HepG2 (cell line): ENCODE measurements around the gene RNF11. TPM values are rescaled to one million over a fixed set of nuclear protein-coding genes. Genes with fewer than 3 reads are reported as not detected.
A peak's percentile ranks its signal among the peaks of the same experiment; 100 is the strongest.

Experiments used
- ATAC-seq: fragments of 200-7000 bp; cut with Tn5 transposase; 3 replicates; pipeline ENCODE4 v1.9.1; 2020; ENCODE audit warnings: mild to moderate bottlenecking, moderate library complexity
- BruUV-seq: library from RNA; stranded (reverse); fragments of 400-500 nt; replicated peaks from 2 replicates; lab custom pipeline; 2021; lab: Mats Ljungman, UMichigan
- CTCF ChIA-PET: fragments of 300-600 bp; formaldehyde crosslinking; extraction: SDS; loops from one replicate; lab custom pipeline; 2021; ENCODE audit warnings: low total read pairs, inconsistent platforms, low intra/inter-chr PET ratio; lab: Yijun Ruan, JAX
- POLR2A ChIA-PET: fragments of 350-600 bp; sonication (Branson Sonifier 250); formaldehyde crosslinking; loops from one replicate; lab custom pipeline; 2020; ENCODE audit warnings: antibody characterized with exemption, inconsistent platforms; lab: Yijun Ruan, JAX
- DNase-seq: peaks from one replicate; pipeline ENCODE4 v3.0.0-alpha.2; 2015; ENCODE audit warnings: low spot score
- FAIRE-seq: peaks from 3 replicates; lab custom pipeline; 2011; peaks lifted over from hg19 to GRCh38; lab: Jason Lieb, UNC
- H2AFZ ChIP-seq: one replicate; pipeline ENCODE4 v1.6.1; 2011; ENCODE audit warnings: low read length, inconsistent platforms
- H3K27ac ChIP-seq: fragments of 300-600 bp; 3 replicates; pipeline ENCODE4 v1.8.0; 2011; ENCODE audit warnings: mixed run types, mild to moderate bottlenecking, mixed read lengths, low read length, inconsistent platforms; ENCODE audit not compliant: insufficient read depth; ENCODE audit errors: extremely low read length
- H3K27me3 ChIP-seq, 2 experiments: fragments of 200-600 bp in 1 of 2; 2 replicates in 1 of 2; 3 replicates in 1 of 2; pipeline versions ENCODE4 v1.6.0 to v1.8.0; 2011; ENCODE audit warnings: low read length in 2 of 2, mild to moderate bottlenecking in 2 of 2, moderate library complexity in 2 of 2, inconsistent platforms in 1 of 2; ENCODE audit not compliant: insufficient read depth in 2 of 2, control insufficient read depth in 1 of 2
- H3K36me3 ChIP-seq, 2 experiments: fragments of 200-600 bp in 1 of 2; replicated peaks in 1 of 2; 2 replicates in 1 of 2; 3 replicates in 1 of 2; pipeline versions ENCODE4 v1.5.1 to v1.8.0; 2011; ENCODE audit warnings: low read length in 2 of 2, inconsistent platforms in 1 of 2; ENCODE audit not compliant: insufficient read depth in 2 of 2, control insufficient read depth in 1 of 2
- H3K4me1 ChIP-seq: 2 replicates; pipeline ENCODE4 v1.5.1; 2012; ENCODE audit warnings: low read length, inconsistent platforms; ENCODE audit not compliant: insufficient read depth
- H3K4me2 ChIP-seq: 2 replicates; pipeline ENCODE4 v1.6.0; 2011; ENCODE audit warnings: low read depth, low read length, inconsistent platforms
- H3K4me3 ChIP-seq, 3 experiments: fragments of 200-600 bp in 1 of 3; sonication (generic), shearing (Covaris generic) in 1 of 3; replicated peaks in 1 of 3; 2 replicates each; pipeline ENCODE4 v1.5.1; 2011 to 2016; ENCODE audit warnings: low read length in 3 of 3, inconsistent platforms in 2 of 3, low read depth in 2 of 3, mild to moderate bottlenecking in 2 of 3, control low read depth in 1 of 3, mixed read lengths in 1 of 3; ENCODE audit not compliant: insufficient read depth in 1 of 3
- H3K79me2 ChIP-seq: one replicate; pipeline ENCODE4 v1.6.1; 2011; ENCODE audit warnings: low read length, inconsistent platforms; ENCODE audit not compliant: insufficient read depth
- H3K9ac ChIP-seq: 2 replicates; pipeline ENCODE4 v1.6.0; 2011; ENCODE audit warnings: mild to moderate bottlenecking, low read depth, low read length, inconsistent platforms; ENCODE audit not compliant: insufficient read depth
- H3K9me3 ChIP-seq: 2 replicates; pipeline ENCODE4 v1.5.1; 2012; ENCODE audit warnings: mild to moderate bottlenecking, low read length
- H4K20me1 ChIP-seq: 2 replicates; pipeline ENCODE4 v1.6.0; 2011; ENCODE audit warnings: inconsistent platforms, mild to moderate bottlenecking, low read length, moderate library complexity; ENCODE audit not compliant: insufficient read depth
- AGO2 ChIP-seq: fragments of 200-400 bp; formaldehyde crosslinking; optimal IDR thresholded peaks from 2 replicates; pipeline ENCODE3; 2017; ENCODE audit warnings: mild to moderate bottlenecking, low read depth, low read length, moderate library complexity
- CENPT ChIP-seq: sonication (generic); formaldehyde crosslinking; IDR thresholded peaks from 2 replicates; pipeline ENCODE4 v1.8.0; 2022; ENCODE audit warnings: low read depth, mild to moderate bottlenecking, moderate library complexity, missing genetic modification reagents
- FOXC1 ChIP-seq: sonication (generic); formaldehyde crosslinking; IDR thresholded peaks from 2 replicates; pipeline ENCODE4 v1.8.0; 2022; ENCODE audit warnings: mild to moderate bottlenecking, missing genetic modification reagents, borderline replicate concordance
- GABPB1 ChIP-seq: IDR thresholded peaks from 2 replicates; pipeline ENCODE4 v1.6.1; 2016; ENCODE audit warnings: mild to moderate bottlenecking, missing genetic modification reagents, moderate library complexity, missing compliant biosample characterization
- IRF9 ChIP-seq: sonication (generic); formaldehyde crosslinking; IDR thresholded peaks from 2 replicates; pipeline ENCODE4 v1.8.0; 2022; ENCODE audit warnings: missing genetic modification reagents, mild to moderate bottlenecking, borderline replicate concordance
- KAT7 ChIP-seq: IDR thresholded peaks from 2 replicates; pipeline ENCODE4 v1.6.1; 2018; ENCODE audit warnings: borderline replicate concordance, missing compliant biosample characterization
- PATZ1 ChIP-seq: sonication (generic); formaldehyde crosslinking; IDR thresholded peaks from 2 replicates; pipeline ENCODE4 v1.4.0; 2020; ENCODE audit warnings: missing genetic modification reagents
- PHF8 ChIP-seq: sonication (generic); formaldehyde crosslinking; IDR thresholded peaks from 2 replicates; pipeline ENCODE4 v1.5.0; 2020; ENCODE audit warnings: missing genetic modification reagents
- RBFOX2 ChIP-seq: fragments of 200-400 bp; formaldehyde crosslinking; IDR thresholded peaks from 2 replicates; pipeline ENCODE4 v1.6.1; 2017; ENCODE audit warnings: low read depth, mild to moderate bottlenecking, low read length
- SNAPC5 ChIP-seq: sonication (generic); formaldehyde crosslinking; IDR thresholded peaks from 2 replicates; pipeline ENCODE4 v1.8.1; 2023; ENCODE audit warnings: mild to moderate bottlenecking, missing genetic modification reagents, borderline replicate concordance
- UBTF ChIP-seq: sonication (generic); formaldehyde crosslinking; IDR thresholded peaks from 2 replicates; pipeline ENCODE4 v1.4.0; 2020; ENCODE audit warnings: mild to moderate bottlenecking, missing genetic modification reagents
- YY1 ChIP-seq: IDR thresholded peaks from 2 replicates; pipeline ENCODE4 v1.6.1; 2011; ENCODE audit warnings: low read length, low read depth, moderate library complexity, mild to moderate bottlenecking; ENCODE audit not compliant: insufficient read depth, insufficient replicate concordance
- ZC3H13 ChIP-seq: sonication (generic); formaldehyde crosslinking; IDR thresholded peaks from 2 replicates; pipeline ENCODE4 v1.8.1; 2023; ENCODE audit warnings: mild to moderate bottlenecking, missing genetic modification reagents, moderate library complexity
- ZNF543 ChIP-seq: sonication (generic); formaldehyde crosslinking; IDR thresholded peaks from 2 replicates; pipeline ENCODE4 v1.4.0; 2020; ENCODE audit warnings: mild to moderate bottlenecking, missing genetic modification reagents
- ZNF598 ChIP-seq: sonication (generic); formaldehyde crosslinking; IDR thresholded peaks from 2 replicates; pipeline ENCODE4 v1.5.1; 2020; ENCODE audit warnings: mild to moderate bottlenecking, missing genetic modification reagents, borderline replicate concordance
- ZNF740 ChIP-seq: sonication (generic); formaldehyde crosslinking; IDR thresholded peaks from 2 replicates; pipeline ENCODE4 v1.4.0; 2020; ENCODE audit warnings: missing genetic modification reagents
- WGBS: methylation state at CpG from one replicate; pipeline ENCODE4 v1.1.6; 2017; ENCODE audit warnings: low lambda C conversion rate; 5-methylcytosine and 5-hydroxymethylcytosine counted together
- in situ Hi-C: cut with HindIII; loops from 2 replicates; pipeline ENCODE4 v1.10.0; 2017; ENCODE audit warnings: low pct_unique_long_range_greater_than_20kb; ENCODE audit not compliant: extremely low pct_ligation_motif_present
- intact Hi-C: fragments of 100-400 bp; cut with micrococcal nuclease; formaldehyde crosslinking; loops from one replicate; pipeline ENCODE4 v1.10.0; 2022; ENCODE audit not compliant: unreplicated experiment
- polyA plus RNA-seq, 8 experiments: library from polyadenylated mRNA; depleted of rRNA in 3 of 8; stranded (reverse) in 7 of 8; unstranded in 1 of 8; fragments of >200 nt; fragmentation: Illumina TruSeq in 4 of 8; extraction: Trizol in 4 of 8; gene quantifications; 2 replicates each; pipeline versions ENCODE4 v1.2.1 to v1.2.3, GENCODE V29; 2011 to 2016; ENCODE audit warnings: low read depth in 4 of 8, missing spikeins in 1 of 8, mixed read lengths in 1 of 8; ENCODE audit not compliant: insufficient read depth in 1 of 8
- total RNA-seq, 5 experiments: library from RNA; depleted of rRNA; stranded (reverse); fragments of >200 nt; fragmentation: Illumina TruSeq; extraction: Trizol; gene quantifications; 2 replicates each; pipeline ENCODE4 v1.2.3, GENCODE V29; 2016; ENCODE audit warnings: low read depth in 1 of 5

RNF11 gene
- total and polyA plus RNA-seq, 2 of the 13 experiments (the other 11 are each of a cell fraction or from before 2014, with no cell fraction given) = 41.2 to 48.8 TPM

- H2AFZ ChIP-seq = no peak overlapping the region
- 4% methylated on average over 15 of the region's 54 CpGs for WGBS
- peaks cover 1 to 3% of the 10 kb centered on the region in 2 experiments; a peak in 1 of 5 replicates for H3K27me3 ChIP-seq
- no TSS peak for BruUV-seq
- H3K9ac ChIP-seq = peak overlapping the region; percentile 98
- in situ Hi-C loops (no loop called here), intact Hi-C loops (no loop called here)
- peaks cover 26% of the 10 kb centered on the region for H4K20me1 ChIP-seq
- no peak for DNase-seq
- no peaks in the 10 kb centered on the region for H3K36me3 ChIP-seq
- no peaks in the 10 kb centered on the region for H3K9me3 ChIP-seq
- FAIRE-seq = no peak
- POLR2A ChIA-PET = interaction anchor here (1.2 to 1.8 kb wide), 5 partner anchors 8 to 60 kb away, joined by 4 to 7 read pairs (median 4); no protein-coding TSS in a partner anchor
- peak overlapping the region; percentile 89 for H3K4me2 ChIP-seq
- CTCF ChIA-PET = no interaction called here
- peak overlapping the region; percentile 93 to 100 (median 99) for H3K4me3 ChIP-seq
- ATAC-seq = peak; percentile 56
- peak overlapping the region; percentile 76 for H3K27ac ChIP-seq
- H3K4me1 ChIP-seq = peaks cover 60% of the 10 kb centered on the region
- peaks cover 54% of the 10 kb centered on the region for H3K79me2 ChIP-seq
- TF ChIP-seq ZNF598 (CRISPR knock-in tag) (peak; percentile 29; the same call in 1 of the 2 replicates), IRF9 (CRISPR knock-in tag) (0 out of 2 replicates have a peak, but pooled peaks have one; percentile 25), PATZ1 (CRISPR knock-in tag) (peak; percentile 7; the same call in 1 of the 2 replicates), RBFOX2 (peak; percentile 62; the same call in 1 of the 2 replicates), GABPB1 (CRISPR knock-in tag) (peak; percentile 26; the same call in 1 of the 2 replicates), ZNF543 (CRISPR knock-in tag) (peak; percentile 11; the same call in 1 of the 2 replicates), PHF8 (CRISPR knock-in tag) (peak; percentile 11; the same call in 1 of the 2 replicates), YY1 (peak; percentile 68), ZNF740 (CRISPR knock-in tag) (peak; percentile 69), AGO2 (peak; percentile 71), KAT7 (CRISPR knock-in tag) (peak; percentile 30; the same call in 1 of the 2 replicates), ZC3H13 (CRISPR knock-in tag) (peak; percentile 75; the same call in 1 of the 2 replicates), UBTF (0 out of 2 replicates have a peak, but pooled peaks have one; percentile 34), FOXC1 (CRISPR knock-in tag) (0 out of 2 replicates have a peak, but pooled peaks have one; percentile 14), SNAPC5 (CRISPR knock-in tag) (no peak), CENPT (CRISPR knock-in tag) (0 out of 2 replicates have a peak, but pooled peaks have one; percentile 25)
These were observed 668 bp downstream of the RNF11 start for GRCh38 chr1:51236531-51237350.
